MM.1S (cell line): Measurements from ENCODE around the gene CYB5R2.

Experiments
- DNase-seq: peaks from one replicate; pipeline ENCODE4 v3.0.0-alpha.2; 2015
- H2AFZ ChIP-seq: fragments of 300-600 bp; sonication (generic); 2 replicates; pipeline ENCODE4 v1.6.0; 2016; ENCODE audit warnings: antibody characterized with exemption, low read length
- H3F3A ChIP-seq: fragments of 300-600 bp; sonication (generic); 2 replicates; pipeline ENCODE4 v1.6.1; 2016; ENCODE audit warnings: mild to moderate bottlenecking, antibody characterized with exemption, low read length, moderate library complexity, mixed read lengths; ENCODE audit not compliant: insufficient read depth
- H3K27ac ChIP-seq: fragments of 300-600 bp; sonication (generic); 2 replicates; pipeline ENCODE4 v1.5.1; 2016; ENCODE audit warnings: mild to moderate bottlenecking, low read length
- H3K27me3 ChIP-seq: fragments of 300-600 bp; sonication (generic); replicated peaks from 2 replicates; pipeline ENCODE4 v1.6.0; 2016; ENCODE audit warnings: low read length; ENCODE audit not compliant: insufficient read depth
- H3K36me3 ChIP-seq: fragments of 300-600 bp; sonication (generic); replicated peaks from 2 replicates; pipeline ENCODE4 v1.6.1; 2016; ENCODE audit warnings: mild to moderate bottlenecking, low read length, mixed read lengths; ENCODE audit not compliant: insufficient read depth
- H3K4me1 ChIP-seq: fragments of 300-600 bp; sonication (generic); 2 replicates; pipeline ENCODE4 v1.6.1; 2016; ENCODE audit warnings: low read length, mixed read lengths
- H3K4me2 ChIP-seq: fragments of 300-600 bp; sonication (generic); 2 replicates; pipeline ENCODE4 v1.6.0; 2016; ENCODE audit warnings: low read depth, low read length
- H3K4me3 ChIP-seq: fragments of 300-600 bp; sonication (generic); 2 replicates; pipeline ENCODE4 v1.5.1; 2016; ENCODE audit warnings: low read length, mixed read lengths
- H3K79me2 ChIP-seq: fragments of 300-600 bp; sonication (generic); 2 replicates; pipeline ENCODE4 v1.6.1; 2016; ENCODE audit warnings: mixed run types, low read length, mixed read lengths
- H3K9ac ChIP-seq: fragments of 300-600 bp; sonication (generic); 2 replicates; pipeline ENCODE4 v1.6.1; 2016; ENCODE audit warnings: low read length, mixed read lengths
- H3K9me2 ChIP-seq: fragments of 300-600 bp; sonication (generic); replicated peaks from 2 replicates; pipeline ENCODE4 v1.6.1; 2016; ENCODE audit warnings: mild to moderate bottlenecking, low read length, mixed read lengths; ENCODE audit not compliant: insufficient read depth
- H3K9me3 ChIP-seq: fragments of 300-600 bp; sonication (generic); replicated peaks from 2 replicates; pipeline ENCODE4 v1.6.1; 2016; ENCODE audit warnings: mild to moderate bottlenecking, low read length, mixed read lengths; ENCODE audit not compliant: insufficient read depth
- H4K20me1 ChIP-seq: fragments of 300-600 bp; sonication (generic); 2 replicates; pipeline ENCODE4 v1.6.1; 2016; ENCODE audit warnings: mild to moderate bottlenecking, low read length, moderate library complexity, mixed read lengths; ENCODE audit not compliant: insufficient read depth
- EZH2 ChIP-seq: fragments of 300-600 bp; sonication (generic); optimal IDR thresholded peaks from 2 replicates; pipeline ENCODE3; 2017; ENCODE audit warnings: low read depth, mild to moderate bottlenecking, antibody characterized with exemption, low read length, mixed read lengths
- EZH2phosphoT487 ChIP-seq: fragments of 300-600 bp; sonication (generic); IDR thresholded peaks from 2 replicates; pipeline ENCODE4 v1.6.1; 2018; ENCODE audit warnings: antibody characterized with exemption, low read length
- TF ChIP-seq, protein P1 (sequence below): fragments of 300-600 bp; sonication (generic); IDR thresholded peaks from 2 replicates; pipeline ENCODE4 v1.5.1; 2016; ENCODE audit warnings: antibody characterized with exemption, low read length, mixed read lengths

CYB5R2 gene

DNA sequence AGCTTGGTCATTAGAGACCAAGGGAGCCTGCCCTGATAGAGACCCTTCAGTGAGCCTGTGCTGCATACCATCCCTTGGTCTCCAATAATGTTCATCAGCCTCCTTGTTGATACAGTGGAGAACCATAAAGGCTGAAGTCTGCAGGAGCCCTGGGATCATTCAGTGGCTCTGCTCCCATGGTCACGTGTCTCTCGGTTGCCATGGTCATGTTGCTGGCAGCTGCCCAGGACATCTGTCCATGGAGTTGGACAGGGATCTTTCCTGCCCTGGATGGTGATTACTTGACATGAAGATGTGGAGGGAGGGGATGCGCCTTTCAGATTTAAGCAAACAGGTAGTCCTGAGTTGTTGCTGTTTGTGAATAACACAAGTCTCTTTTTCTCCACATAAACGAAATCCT is 38.2 kb downstream of the CYB5R2 start:
- Histone ChIP-seq H3F3A (no peaks in the 10 kb centered on the region), H4K20me1 (no peaks in the 10 kb centered on the region), H3K4me3 (no peak overlapping the region), H3K4me2 (no peak overlapping the region), H3K9ac (no peak overlapping the region), H3K9me2 (no peaks in the 10 kb centered on the region), H3K27me3 (no peaks in the 10 kb centered on the region), H3K79me2 (no peaks in the 10 kb centered on the region), H3K36me3 (no peaks in the 10 kb centered on the region), H3K27ac (no peak overlapping the region), H3K9me3 (no peaks in the 10 kb centered on the region), H3K4me1 (peaks cover 10% of the 10 kb centered on the region), H2AFZ (no peak overlapping the region)
- no peak for DNase-seq
- TF ChIP-seq, protein P1, sequence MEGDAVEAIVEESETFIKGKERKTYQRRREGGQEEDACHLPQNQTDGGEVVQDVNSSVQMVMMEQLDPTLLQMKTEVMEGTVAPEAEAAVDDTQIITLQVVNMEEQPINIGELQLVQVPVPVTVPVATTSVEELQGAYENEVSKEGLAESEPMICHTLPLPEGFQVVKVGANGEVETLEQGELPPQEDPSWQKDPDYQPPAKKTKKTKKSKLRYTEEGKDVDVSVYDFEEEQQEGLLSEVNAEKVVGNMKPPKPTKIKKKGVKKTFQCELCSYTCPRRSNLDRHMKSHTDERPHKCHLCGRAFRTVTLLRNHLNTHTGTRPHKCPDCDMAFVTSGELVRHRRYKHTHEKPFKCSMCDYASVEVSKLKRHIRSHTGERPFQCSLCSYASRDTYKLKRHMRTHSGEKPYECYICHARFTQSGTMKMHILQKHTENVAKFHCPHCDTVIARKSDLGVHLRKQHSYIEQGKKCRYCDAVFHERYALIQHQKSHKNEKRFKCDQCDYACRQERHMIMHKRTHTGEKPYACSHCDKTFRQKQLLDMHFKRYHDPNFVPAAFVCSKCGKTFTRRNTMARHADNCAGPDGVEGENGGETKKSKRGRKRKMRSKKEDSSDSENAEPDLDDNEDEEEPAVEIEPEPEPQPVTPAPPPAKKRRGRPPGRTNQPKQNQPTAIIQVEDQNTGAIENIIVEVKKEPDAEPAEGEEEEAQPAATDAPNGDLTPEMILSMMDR = no peak
- TF ChIP-seq EZH2phosphoT487 (no peak), EZH2 (no peak)

DNA sequence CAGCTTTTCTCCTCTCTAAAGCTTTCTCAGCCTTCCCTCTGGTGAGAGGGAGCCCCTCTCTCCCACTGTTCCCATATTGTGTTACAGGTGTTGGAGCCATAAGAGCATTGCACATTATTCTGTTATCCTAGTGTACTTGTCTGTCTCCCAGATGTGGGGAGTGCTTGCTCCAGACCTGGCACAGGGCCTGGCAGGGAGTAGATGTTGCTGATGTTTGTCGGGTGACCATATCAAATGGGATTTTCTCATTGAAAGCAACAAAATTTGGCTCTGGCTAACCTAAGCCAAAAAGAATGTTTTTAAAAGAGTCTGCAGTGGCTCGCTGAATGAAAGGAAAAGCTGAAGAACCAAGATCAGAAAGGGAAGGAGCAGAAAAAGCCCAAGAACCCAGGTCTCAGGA is 41.1 kb downstream of the CYB5R2 start:
- Histone ChIP-seq H3K9me3 (no peaks in the 10 kb centered on the region), H3K4me2 (no peak overlapping the region), H3K4me3 (no peak overlapping the region), H4K20me1 (no peaks in the 10 kb centered on the region), H3F3A (no peaks in the 10 kb centered on the region), H3K4me1 (no peaks in the 10 kb centered on the region), H3K27me3 (no peaks in the 10 kb centered on the region), H3K79me2 (no peaks in the 10 kb centered on the region), H3K27ac (no peak overlapping the region), H3K36me3 (no peaks in the 10 kb centered on the region), H3K9ac (no peak overlapping the region), H3K9me2 (no peaks in the 10 kb centered on the region), H2AFZ (no peak overlapping the region)
- no peak for DNase-seq
- TF ChIP-seq EZH2 (no peak), EZH2phosphoT487 (no peak)
- TF ChIP-seq, protein P1 = no peak

DNA sequence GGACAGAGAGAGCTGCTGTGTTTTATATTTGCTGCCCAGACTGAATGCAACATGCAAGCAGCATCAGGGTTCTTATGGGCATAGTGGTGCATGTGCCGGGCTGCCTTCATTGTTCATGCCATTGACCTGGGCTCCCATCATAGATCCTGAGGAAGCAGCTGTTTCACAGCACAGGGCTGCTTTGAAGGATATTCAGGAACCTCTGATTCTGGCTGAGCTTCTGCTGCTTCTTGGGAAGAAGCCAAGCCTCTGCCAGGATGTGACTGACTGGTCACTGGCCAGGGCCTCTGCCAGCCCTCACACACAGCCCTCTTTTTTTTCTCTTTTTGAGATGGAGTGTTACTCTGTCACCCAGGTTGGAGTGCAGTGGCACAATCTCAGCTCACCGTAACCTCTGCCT is 43.3 kb downstream of the CYB5R2 start:
- Histone ChIP-seq H3K4me2 (no peak overlapping the region), H3K4me3 (no peak overlapping the region), H3K9ac (no peak overlapping the region), H2AFZ (no peak overlapping the region), H3K36me3 (no peaks in the 10 kb centered on the region), H4K20me1 (no peaks in the 10 kb centered on the region), H3F3A (no peaks in the 10 kb centered on the region), H3K79me2 (no peaks in the 10 kb centered on the region), H3K27ac (no peak overlapping the region), H3K9me2 (no peaks in the 10 kb centered on the region), H3K27me3 (no peaks in the 10 kb centered on the region), H3K4me1 (no peaks in the 10 kb centered on the region), H3K9me3 (no peaks in the 10 kb centered on the region)
- DNase-seq = no peak
- TF ChIP-seq EZH2phosphoT487 = no peak
- TF ChIP-seq EZH2 = no peak
- TF ChIP-seq, protein P1 = no peak
